GM10266 (cell line): Measurements from ENCODE around the gene TRIM9.

Source experiments
- DNase-seq: peaks from one replicate; pipeline ENCODE4 v3.0.0; 2012; ENCODE audit errors: extremely low spot score
- TF ChIP-seq, protein P1 (sequence below): IDR thresholded peaks from 2 replicates; pipeline ENCODE4 v1.5.1; 2012; ENCODE audit warnings: mild to moderate bottlenecking, low read depth; ENCODE audit not compliant: control insufficient read depth, insufficient read depth; ENCODE audit errors: missing control alignments

TRIM9 gene

DNA sequence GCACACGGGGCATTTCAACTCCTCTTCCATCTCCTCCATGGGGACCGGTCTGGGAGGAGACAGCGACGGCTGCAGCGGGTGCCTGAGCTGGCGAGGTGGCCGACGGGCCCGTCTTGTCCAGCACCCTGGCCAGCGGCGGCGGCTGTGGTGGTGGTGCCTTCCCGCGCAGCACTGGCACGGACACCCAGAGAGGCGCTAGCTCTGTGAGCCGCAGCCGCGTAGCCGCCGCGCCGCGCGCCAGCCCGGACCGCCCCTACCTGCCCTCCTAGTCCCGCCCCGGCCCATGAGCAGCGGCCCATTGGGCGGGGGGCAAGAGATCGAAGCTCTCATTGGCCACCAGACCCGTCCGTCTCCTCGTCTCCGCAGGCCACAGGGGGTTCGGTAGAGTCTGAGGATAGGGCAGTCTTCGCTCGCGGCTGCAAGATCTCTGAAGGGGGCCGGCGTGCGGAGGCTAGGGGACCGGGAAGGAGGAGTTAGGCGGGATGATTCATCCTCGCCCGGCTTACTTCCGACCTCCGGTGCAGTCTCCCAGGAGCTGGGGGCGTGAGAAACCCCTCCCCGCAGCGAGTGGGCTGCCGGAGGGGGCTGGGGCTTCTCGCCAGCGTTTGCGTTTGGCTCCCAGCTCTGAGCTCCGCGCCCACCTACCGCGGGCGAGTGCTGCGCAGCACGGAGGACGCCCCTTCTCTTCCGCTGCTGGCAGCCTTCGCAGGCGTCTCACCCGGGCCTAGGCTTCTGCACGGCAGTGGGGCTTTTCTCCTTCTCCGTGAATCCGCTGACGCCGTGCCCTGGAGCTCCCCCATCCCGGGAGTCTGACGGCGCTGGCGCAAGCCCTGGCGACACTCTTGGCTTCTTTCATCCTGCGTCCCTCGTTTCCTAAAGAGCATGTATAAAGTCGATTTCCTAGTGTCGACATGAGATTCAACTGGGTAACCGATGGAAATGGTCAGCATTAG, at the start of gene TRIM9:
TRIM9 (minus strand) TSS at position 205 of the 953 bp plus-strand sequence; CDS start at position 39, 166 bp downstream.
- TF ChIP-seq, protein P1, sequence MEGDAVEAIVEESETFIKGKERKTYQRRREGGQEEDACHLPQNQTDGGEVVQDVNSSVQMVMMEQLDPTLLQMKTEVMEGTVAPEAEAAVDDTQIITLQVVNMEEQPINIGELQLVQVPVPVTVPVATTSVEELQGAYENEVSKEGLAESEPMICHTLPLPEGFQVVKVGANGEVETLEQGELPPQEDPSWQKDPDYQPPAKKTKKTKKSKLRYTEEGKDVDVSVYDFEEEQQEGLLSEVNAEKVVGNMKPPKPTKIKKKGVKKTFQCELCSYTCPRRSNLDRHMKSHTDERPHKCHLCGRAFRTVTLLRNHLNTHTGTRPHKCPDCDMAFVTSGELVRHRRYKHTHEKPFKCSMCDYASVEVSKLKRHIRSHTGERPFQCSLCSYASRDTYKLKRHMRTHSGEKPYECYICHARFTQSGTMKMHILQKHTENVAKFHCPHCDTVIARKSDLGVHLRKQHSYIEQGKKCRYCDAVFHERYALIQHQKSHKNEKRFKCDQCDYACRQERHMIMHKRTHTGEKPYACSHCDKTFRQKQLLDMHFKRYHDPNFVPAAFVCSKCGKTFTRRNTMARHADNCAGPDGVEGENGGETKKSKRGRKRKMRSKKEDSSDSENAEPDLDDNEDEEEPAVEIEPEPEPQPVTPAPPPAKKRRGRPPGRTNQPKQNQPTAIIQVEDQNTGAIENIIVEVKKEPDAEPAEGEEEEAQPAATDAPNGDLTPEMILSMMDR, result no peak
- peak; percentile 97 for DNase-seq

DNA sequence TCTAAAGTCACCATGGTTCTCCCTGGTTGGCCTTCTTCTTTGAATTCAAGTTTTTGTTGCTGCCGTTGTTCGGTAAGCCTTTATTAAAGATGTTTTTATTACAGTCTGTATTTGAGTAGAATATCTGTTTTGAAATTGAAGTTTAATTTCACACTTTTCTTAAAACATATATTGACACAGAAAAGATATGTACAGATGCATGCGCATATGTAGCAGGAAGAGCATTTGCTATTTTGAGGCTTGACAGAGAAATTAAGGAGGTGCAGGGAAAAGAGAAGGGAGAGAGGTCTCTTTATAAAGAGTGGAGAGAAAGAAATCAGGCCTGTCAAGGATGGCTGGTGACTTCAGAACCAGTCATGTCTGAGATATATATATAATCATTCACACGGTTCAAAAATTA, 46.0 kb upstream of the TRIM9 start:
- no peak for DNase-seq
- TF ChIP-seq, protein P1, result no peak

DNA sequence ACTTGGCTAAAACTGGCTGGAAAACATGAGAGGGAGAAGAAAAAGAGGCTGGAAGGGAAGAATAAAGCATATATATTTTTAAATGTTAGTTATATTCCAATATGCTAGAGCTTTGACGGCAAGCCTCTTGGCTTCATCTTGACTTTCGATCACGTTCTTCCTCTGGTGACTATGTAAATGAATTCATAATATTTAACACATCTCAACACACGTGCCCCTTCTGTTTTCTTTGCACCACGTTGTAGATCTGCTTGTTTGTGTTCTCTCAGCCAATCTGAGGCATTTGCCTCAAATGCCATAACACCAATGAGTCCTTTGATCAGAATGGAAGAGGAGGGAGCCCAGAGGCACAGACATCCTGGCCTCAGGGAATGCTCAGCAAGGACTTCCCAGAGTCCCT, 45.4 kb upstream of the TRIM9 start:
- TF ChIP-seq, protein P1, result no peak
- DNase-seq, result no peak

DNA sequence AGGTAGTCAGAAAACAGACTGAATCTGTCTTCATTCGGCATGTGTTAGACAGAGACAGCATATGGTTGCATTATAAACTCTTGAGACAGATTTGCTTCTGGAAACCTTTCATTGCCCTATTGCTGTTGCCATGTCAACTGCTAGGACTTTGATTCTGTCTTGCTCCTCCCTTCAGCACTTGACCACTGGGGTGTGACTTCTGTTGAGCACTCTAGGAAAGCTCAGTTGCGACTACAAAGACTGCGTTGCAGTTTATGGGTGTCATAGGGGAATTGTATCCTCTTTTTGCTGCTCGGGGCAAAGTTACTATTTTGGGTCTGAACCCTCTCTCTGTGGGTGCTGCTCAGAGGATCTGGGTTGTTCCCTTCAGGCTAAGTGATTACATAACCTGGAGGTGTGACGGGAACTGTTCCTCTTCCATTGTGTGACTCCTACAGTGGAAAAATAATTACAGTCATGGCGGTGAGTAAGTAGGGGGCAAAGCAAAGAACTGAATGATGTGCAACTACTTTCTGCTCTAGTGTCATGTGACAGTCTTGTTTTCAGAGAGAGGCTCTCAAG, 44.3 kb upstream of the TRIM9 start:
- TF ChIP-seq, protein P1, result no peak
- DNase-seq, result no peak

DNA sequence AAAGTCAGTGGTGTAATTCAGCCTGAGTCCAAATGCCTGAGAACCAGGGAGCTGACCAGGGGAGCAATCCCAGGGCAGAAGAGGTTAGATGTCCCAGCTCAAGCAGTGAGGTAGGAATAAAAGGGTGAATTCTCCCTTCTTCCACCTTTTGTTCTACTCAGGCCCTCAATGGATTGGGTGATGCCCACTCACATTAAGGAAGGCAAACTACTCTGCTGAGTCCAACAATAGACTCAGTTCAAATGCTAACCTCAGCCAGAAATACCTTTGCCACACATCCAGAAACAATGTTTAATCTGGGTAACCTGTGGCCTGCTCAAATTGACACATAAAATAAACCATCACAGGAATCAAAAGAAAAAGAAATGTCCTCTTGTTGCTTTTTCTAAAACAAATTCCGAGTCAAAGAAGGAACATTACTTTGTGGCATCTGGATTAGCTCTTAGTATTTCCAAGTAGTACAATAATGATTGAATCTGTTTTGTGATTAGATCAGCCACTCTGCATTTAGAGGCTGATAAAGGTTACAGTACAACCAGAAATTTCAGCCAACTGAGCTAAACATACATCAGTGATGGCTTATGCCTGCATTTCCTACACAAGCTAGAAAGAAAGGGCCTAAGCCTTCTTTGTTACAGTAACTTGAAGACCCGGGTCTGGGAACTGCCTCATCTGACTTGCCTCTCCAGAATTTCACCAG, 43.6 kb upstream of the TRIM9 start:
- no peak for DNase-seq
- TF ChIP-seq, protein P1, result no peak

DNA sequence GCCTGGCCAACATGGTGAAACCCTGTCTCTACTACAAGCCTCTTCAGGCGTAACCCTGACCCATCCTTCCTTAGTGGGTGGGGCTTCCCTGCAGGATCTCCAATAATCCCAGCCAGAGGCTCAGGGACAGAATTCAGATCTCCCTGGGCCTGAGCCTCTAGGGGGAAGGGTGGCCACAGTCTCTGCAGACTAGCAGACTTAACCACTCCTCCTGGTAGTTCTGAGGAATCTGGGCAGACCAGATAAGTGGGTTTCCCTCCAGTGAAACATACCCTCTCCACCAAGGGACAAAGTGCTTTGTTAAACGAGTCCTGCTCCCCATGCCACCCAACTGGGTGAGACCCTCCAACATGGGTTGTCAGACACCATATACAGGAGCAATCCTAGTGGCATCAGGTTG, 36.6 kb upstream of the TRIM9 start:
- DNase-seq, result no peak
- TF ChIP-seq, protein P1, result no peak
